ENCODE results near the gene NKD2.

The NKD2 gene

DNA sequence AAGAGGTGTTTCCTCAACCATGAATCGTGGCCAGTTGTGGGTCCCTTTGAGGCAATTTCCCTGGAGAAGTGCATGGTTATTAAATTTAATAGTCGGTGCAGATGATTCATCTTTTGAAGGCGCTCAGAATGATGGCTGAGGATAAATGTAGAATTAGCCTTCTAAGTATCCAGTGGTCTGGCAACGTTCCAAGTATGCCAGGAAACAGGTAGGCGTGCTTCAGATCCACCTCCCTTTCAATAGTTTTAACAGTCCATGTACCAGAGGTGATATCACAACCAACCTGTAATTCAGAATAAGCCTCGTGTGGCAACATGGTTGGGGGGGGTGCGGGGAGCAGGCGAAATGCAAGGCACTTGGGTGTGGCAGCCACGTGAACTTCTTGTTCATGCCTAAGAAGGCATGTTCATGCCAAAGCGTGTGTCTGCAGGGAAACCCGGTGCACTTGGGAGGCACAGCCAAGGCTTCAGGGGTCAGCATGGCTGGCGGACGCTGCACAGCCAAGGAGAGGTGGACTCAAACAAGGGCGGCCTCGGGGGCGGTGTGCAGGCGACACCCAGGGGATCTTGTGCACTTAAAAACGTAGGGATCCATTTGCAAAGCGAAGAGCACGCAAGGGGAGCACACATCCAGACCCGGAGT is 5.2 kb upstream of the NKD2 start:
- TF ChIP-seq, protein P1, sequence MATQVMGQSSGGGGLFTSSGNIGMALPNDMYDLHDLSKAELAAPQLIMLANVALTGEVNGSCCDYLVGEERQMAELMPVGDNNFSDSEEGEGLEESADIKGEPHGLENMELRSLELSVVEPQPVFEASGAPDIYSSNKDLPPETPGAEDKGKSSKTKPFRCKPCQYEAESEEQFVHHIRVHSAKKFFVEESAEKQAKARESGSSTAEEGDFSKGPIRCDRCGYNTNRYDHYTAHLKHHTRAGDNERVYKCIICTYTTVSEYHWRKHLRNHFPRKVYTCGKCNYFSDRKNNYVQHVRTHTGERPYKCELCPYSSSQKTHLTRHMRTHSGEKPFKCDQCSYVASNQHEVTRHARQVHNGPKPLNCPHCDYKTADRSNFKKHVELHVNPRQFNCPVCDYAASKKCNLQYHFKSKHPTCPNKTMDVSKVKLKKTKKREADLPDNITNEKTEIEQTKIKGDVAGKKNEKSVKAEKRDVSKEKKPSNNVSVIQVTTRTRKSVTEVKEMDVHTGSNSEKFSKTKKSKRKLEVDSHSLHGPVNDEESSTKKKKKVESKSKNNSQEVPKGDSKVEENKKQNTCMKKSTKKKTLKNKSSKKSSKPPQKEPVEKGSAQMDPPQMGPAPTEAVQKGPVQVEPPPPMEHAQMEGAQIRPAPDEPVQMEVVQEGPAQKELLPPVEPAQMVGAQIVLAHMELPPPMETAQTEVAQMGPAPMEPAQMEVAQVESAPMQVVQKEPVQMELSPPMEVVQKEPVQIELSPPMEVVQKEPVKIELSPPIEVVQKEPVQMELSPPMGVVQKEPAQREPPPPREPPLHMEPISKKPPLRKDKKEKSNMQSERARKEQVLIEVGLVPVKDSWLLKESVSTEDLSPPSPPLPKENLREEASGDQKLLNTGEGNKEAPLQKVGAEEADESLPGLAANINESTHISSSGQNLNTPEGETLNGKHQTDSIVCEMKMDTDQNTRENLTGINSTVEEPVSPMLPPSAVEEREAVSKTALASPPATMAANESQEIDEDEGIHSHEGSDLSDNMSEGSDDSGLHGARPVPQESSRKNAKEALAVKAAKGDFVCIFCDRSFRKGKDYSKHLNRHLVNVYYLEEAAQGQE (IDR thresholded peaks at IDR 0.05; ENCODE audit: insufficient read depth in 1 of 2, low read depth in 2 of 2, low read length in 2 of 2), result no peak
- TF ChIP-seq POLR2AphosphoS5 (IDR thresholded peaks at IDR 0.05; ENCODE audit: low read depth, low read length), result no peak
- TF ChIP-seq TAF1 (IDR thresholded peaks at IDR 0.05; ENCODE audit: borderline replicate concordance, insufficient read depth, low read length), result no peak
- no peak for TF ChIP-seq FOXP2 (optimal IDR thresholded peaks at IDR 0.05; ENCODE audit: borderline replicate concordance, extremely low read depth, extremely low read length, insufficient read depth)
- no peak for TF ChIP-seq SIN3A (IDR thresholded peaks at IDR 0.05; ENCODE audit: borderline replicate concordance, insufficient read depth, low read length)

DNA sequence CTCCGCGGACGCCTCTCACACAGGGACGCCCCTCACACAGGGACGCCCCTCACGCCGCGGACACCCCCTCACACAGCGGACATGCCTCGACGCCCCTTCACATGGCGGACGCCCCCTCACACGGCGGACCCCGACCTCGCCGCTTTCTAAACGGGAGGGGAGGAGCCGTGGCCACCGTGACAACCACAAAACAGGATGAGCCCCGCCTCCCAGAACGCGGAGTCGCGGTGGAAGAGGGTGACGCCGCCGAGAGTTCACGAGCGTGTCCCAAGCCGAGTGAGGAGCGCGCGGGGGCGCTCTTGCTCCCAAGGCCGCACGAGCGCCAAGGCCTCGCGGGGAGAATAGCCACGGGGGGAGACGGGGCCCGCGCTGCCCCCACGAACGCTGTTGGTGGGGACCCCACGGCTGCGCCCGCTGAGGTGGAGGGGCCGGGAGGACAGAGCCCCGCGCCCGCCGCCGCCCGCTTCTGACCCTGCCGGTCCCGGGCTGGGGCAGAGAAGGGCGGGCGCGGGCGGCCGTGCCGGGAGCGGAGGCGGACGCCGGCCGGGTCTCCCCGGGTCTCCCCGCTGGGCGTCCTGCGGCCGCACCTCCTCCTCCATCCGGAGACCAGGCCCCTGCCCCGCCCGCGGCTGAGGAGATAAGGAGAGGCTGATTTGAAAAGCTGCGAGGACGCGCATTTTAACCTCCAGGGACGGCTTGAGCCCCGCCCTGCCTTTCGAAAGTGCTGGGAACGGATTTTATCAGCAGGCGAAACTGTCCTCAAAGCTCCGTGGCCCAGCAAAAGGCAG is 3.9 kb upstream of the NKD2 start:
- TF ChIP-seq TAF1 (IDR thresholded peaks at IDR 0.05; ENCODE audit: borderline replicate concordance, insufficient read depth, low read length) (no peak), POLR2AphosphoS5 (IDR thresholded peaks at IDR 0.05; ENCODE audit: low read depth, low read length) (no peak), FOXP2 (optimal IDR thresholded peaks at IDR 0.05; ENCODE audit: borderline replicate concordance, extremely low read depth, extremely low read length, insufficient read depth) (no peak), SIN3A (IDR thresholded peaks at IDR 0.05; ENCODE audit: borderline replicate concordance, insufficient read depth, low read length) (no peak)
- TF ChIP-seq, protein P1 (IDR thresholded peaks at IDR 0.05; ENCODE audit: insufficient read depth in 1 of 2, low read depth in 2 of 2, low read length in 2 of 2), result no peak

DNA sequence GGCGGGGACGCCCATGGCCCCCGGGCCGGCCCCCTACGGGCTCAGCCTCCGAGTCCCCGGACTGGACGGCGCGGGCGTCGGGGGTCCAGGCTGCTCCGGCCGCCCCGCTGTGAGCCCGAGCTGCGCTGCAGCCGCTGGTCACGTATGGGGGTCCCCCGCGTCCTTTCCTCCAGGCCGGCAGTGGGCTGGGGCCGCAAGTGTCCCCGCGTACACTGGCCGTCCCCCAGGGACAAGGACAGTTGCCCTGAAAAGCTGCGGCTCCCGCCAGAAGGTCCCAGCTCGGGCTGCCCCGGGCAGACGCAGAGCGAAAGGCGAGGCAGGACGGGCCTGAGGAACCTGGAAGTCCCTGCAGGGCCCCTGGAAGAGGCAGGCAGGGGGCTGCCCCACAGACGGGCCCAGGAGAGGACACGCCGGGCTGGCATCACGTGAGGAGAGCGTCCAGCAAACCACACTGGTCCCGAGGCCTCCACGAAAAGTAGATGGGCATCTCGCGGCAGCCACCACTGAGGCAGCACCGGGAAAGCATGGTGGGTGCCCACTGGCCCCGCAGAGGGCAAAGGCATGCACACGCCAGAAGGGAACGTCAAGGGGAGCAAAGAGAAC is 3.3 kb upstream of the NKD2 start:
- TF ChIP-seq SIN3A (IDR thresholded peaks at IDR 0.05; ENCODE audit: borderline replicate concordance, insufficient read depth, low read length) (no peak), FOXP2 (optimal IDR thresholded peaks at IDR 0.05; ENCODE audit: borderline replicate concordance, extremely low read depth, extremely low read length, insufficient read depth) (no peak), TAF1 (IDR thresholded peaks at IDR 0.05; ENCODE audit: borderline replicate concordance, insufficient read depth, low read length) (no peak), POLR2AphosphoS5 (IDR thresholded peaks at IDR 0.05; ENCODE audit: low read depth, low read length) (no peak)
- TF ChIP-seq, protein P1 (IDR thresholded peaks at IDR 0.05; ENCODE audit: insufficient read depth in 1 of 2, low read depth in 2 of 2, low read length in 2 of 2), result no peak

DNA sequence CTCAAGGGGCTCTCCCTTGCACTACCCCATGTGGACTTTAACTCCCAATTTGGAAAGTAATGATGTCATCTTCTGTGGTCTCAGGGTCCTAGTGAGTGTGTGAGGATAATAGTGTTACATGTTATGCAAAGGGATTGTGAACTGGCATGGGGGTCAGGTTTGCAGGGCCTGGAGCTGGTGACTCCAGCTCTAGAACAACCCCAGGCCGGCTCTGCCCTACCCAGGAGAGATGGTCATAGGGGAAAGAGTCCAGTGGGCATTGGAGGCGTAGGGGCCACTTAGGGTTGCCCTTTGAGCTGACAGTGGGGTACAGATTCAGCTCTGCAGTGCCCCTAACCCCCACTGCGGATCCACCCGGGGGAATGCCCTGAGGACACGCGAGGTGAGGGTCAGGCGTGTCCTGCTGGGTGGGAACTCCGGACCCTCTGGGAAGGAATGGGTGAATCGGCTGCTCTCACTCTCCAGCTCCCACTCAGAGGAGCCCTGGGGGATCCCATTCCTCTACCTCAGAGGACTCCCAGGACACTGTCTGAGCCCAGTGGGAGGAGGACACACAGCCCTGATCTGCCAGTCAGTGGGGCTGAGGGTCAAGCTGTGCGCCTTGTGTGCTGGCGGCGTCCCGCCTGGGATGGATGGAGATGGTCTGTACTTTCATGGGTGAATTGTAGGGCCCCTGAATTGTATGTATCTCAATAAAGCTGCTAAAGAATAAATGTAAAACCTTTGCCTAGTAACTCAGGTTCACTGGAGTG is 2.5 kb upstream of the NKD2 start:
- TF ChIP-seq TAF1 (IDR thresholded peaks at IDR 0.05; ENCODE audit: borderline replicate concordance, insufficient read depth, low read length) (no peak), POLR2AphosphoS5 (IDR thresholded peaks at IDR 0.05; ENCODE audit: low read depth, low read length) (no peak), SIN3A (IDR thresholded peaks at IDR 0.05; ENCODE audit: borderline replicate concordance, insufficient read depth, low read length) (no peak), FOXP2 (optimal IDR thresholded peaks at IDR 0.05; ENCODE audit: borderline replicate concordance, extremely low read depth, extremely low read length, insufficient read depth) (no peak)
- TF ChIP-seq, protein P1 (IDR thresholded peaks at IDR 0.05; ENCODE audit: insufficient read depth in 1 of 2, low read depth in 2 of 2, low read length in 2 of 2), result no peak

All from PFSK-1 (cell line).